GM19452 (cell line): Measurements from ENCODE around the gene PPFIBP2.

Experiments
- ATAC-seq: cut with Tn5 transposase; IDR thresholded peaks from one replicate; pipeline ENCODE4 v1.9.1; 2021; ENCODE audit not compliant: unreplicated experiment

Gene PPFIBP2

DNA sequence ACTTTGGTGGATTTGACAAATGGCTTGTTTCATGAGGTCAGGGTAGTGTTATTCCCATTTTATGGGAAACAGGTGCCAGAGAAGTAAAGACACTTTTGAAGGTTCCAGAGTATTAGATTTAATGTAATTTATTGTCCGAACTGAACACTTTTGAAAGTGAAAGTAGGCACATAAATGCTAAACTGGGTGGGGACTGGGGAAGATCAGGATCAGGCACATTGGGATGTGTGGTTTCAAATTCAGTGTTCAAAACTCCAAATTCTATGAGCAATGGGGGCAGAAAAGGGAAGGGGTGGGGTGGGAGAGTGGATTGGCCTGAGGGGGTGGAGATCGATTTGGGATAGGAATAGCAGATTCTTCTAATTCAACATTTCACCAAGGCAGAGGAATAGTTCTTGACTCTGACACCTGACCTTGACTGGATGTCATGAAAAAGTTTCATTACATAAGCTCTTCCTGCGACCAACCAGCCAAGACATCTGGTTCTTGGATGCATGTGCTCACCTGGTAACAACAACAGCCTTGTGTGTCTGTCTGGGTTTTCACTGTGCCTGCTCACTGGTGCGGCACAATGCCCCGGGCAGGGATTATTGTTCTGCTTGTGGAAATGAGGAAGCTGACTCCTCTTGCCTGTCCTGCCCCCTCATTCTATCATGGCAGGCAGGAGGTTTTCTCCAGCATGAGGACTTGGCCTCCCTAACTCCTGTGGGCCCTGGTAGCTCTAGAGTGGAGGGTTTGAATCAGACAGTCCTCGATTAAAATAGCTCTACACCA, 10.8 kb downstream of the PPFIBP2 start:
- no peak for ATAC-seq

DNA sequence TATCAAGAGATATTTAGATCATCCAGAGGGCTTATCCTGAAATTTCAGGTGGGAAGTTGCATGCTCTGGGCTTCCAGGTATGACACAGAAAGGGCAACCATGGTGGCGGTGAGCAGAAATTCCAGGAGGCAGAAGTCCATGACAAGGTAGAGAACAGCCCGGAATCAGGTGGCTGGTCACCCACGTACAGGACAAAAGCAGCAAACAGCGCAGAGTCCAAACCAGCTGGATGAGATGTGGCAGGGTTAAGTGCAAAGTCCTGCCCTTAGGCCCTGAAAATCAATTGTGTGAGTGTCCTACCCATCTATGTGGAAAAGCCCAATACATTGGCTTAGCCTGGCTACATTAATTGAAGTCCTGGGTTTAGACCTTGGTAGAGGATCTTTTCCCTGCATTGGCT, 11.6 kb downstream of the PPFIBP2 start:
- no peak for ATAC-seq

DNA sequence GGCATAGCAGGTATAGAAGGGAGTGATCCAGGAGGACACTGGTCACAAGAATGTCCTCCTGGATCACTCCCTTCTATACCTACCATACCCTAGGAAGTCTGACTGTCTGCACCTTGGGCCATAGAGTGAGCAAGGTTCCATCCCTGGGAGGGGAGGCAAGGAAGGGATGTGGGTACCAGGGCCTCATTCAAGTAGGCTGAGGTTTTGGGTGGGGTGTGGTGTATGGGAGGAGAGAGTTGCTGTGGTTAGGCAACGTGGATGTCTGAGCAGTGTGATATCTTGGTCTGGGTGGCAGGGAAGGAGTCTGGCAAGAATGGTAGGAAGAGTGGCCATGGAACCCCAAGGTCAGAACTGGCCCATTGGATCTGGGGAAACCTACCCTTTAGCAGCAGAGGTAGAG, 13.2 kb downstream of the PPFIBP2 start:
- no peak for ATAC-seq

DNA sequence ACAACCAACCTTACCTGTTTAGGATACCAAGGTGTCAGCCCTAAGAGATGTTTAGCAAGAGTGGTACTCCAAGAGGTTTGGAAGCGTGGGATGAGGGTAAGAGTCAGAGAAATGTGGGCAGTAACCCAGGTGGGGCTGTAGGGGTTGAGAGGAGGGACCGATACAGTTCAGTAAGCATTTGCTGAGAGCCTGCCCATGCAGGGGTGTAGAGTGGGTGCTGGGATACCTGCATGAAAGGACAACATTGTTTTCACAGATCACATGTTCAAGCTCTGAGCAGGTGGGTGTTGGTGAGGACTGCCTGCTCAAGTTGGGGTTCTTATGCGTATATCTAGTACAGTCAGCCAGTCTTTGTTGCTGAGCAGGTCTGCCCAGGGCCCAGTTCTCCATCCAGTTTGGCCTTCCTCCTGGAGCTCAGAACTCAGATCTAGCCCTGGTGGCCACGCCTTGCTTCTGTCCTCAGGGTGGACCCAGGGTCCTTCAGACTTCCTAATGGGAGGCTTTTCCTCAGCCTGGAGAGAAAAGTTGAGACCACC, 14.8 kb downstream of the PPFIBP2 start:
- ATAC-seq = no peak

DNA sequence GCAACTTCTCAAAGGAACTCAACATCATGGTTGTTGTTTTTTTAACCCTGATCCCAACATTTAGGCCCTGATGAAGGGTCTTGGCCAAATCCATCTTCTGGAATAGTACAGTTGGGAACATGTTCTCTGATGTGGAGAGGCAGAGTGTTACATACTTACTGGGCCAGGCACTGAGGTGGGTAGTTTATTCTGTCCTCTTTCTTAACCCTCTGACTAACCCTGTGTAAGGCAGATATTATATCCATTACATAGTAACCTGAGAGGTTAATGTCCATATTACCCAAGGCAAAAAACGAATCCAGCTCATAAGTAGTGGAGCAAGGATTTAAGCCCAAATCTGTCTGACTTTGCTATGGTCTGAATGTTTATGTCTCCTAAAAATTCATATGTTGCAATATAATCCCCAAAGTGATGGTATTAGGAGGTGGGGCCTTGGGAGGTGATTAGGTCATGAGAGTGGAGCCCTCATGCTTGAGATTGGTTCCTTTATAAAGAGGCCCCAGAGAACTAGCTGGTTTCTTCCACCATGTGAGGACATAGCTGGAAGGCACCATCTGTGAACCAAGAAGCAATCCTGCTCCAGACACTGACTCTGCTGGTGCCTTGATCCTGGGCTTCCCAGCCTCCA, 16.3 kb downstream of the PPFIBP2 start:
- no peak for ATAC-seq

DNA sequence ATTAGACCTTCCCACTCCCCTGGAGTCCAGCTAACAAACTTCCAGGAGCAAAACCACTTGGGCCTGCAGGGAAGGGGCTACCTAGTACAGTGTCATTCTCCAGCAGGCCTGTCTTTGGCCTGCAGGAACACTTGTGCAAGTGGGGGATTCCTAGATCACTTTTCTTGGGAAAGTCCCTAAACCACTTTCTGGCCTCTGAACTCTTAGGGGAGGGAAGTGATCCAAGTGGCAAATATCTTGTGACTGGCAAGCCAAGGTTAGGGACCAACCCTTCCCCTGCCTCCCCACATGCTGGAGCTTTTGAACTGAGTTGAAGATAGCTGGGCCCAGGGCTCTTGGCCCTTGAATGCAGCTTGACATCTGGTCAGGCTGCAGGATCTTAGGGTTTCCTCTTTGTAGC, 17.2 kb downstream of the PPFIBP2 start:
- ATAC-seq = no peak

DNA sequence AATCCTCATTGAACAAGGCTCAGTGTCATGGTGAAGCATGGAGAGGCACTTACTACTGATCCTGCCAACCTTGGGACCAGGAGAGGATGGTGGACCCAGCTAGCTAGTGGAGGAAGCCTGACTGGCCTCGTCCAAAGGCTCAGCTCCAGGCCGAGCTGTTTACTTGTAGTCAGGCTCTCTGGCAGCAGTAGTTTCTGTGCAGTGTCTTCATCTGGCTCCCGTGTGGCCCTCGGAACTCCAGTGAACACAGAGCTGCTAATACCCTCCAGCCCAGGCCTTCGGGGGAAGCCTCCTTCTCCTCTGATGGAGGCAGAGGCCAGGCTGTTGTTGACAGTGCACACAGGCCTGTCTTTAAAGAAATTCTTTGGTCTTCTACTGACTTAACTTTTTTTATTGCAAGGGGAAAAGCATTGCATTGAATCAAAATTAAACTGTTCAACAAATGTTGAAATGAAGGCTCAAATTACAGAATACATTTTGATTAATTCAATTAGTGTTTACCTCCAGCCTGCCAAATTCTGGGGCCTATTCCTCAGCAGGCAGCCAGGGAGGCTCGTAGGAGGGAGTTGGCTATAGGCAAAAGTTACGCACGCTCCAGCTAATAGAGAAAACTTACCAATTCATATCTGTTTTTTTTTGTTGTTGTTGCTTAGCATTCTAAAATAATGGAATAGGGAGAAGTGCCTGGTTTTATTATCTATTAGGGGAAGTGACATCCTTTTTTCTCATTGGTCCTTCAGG, 18.8 kb downstream of the PPFIBP2 start:
- no peak for ATAC-seq

DNA sequence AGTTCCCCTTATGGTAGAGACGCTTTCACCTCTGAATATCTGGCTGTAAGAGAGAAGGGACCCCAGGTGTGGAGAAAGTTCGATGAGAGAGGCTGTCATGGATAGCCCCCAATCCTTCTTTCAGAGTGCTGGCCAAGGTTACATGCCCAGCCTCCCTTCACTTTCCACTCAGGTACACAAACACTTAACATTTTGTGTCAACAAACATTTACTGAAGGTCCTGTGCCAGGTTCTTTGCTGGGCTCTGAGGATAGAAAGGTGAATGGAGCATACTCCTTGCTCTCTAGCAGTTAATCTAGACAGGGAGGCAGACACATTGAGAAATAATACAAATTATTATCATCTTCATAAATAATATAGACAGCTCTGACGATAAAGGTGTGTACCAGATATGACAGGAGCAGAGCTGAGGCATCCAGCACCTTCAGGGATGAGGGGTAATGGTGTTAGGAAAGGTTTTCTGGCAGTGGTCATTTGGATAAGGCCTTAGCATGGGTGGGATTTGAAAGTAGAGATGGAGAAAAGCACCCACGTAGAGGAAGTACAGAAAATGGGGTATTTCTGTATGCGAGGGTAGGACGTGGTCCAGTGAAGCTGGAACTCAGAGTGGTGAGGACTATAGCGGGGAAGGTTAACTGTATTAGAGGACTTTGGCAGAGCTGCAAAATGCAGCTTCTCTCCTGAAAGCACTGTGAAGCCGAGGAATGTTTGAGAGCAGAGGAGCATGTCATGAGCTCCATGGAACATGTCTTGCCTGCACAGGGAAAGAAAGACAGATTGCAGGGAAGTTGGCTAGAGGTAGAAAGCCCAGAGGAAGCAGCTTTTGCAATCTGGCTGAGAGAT, 19.6 kb downstream of the PPFIBP2 start:
- no peak for ATAC-seq

DNA sequence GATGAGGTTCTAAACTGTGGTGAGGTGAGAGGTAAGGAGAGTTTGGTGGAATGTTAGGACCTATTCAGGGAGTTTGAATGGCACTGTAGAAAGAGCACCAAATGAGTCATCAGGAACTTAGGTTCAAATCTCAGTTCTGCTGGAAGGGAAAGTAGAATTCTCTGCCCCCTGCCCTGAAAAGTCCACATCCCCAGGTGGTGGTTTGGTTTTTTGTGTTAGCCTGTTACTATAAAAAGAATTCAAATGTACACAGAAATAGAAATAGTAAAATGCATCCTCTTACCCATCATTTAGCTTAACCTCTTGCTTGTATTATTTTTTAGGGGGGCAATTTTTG, 20.2 kb downstream of the PPFIBP2 start:
- ATAC-seq = no peak

DNA sequence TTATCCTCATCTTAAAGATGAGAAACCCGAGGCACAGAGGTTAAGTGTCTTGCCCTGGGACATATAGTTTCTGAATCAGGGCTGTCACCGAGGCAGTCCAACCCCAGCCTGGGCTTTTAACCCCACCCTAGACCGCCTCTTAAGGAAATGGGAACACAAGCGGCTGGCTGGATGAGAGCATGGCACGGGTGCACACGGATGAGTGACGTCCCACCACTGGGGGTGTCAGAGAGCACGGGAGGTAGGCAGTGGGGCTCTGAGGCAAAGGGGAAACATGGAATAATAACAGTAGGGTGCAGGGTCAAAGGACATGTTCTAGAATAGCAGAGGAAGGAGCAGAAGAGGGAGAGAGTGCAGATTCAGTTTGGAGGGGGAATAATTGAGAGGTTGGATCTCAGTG, 22.3 kb downstream of the PPFIBP2 start:
- no peak for ATAC-seq

DNA sequence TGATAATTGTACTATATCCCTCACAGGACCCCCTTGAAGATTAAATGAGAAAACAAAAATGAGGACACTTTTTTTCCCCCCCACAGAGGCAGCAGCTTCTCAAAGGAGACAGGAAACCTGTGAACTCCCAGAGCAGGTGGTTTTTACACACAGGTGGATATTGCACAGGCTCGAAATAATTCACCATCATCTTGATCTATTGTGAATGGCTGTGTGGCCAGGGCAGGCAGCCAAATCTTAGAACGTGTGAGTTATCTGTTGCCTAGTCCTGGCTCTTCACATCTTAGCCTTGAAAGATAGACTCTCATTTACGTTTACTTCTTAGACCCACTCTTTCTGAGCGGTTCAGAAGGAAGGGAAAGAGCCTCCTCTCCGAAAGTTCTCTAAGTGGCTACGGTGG, 23.5 kb downstream of the PPFIBP2 start:
- no peak for ATAC-seq

DNA sequence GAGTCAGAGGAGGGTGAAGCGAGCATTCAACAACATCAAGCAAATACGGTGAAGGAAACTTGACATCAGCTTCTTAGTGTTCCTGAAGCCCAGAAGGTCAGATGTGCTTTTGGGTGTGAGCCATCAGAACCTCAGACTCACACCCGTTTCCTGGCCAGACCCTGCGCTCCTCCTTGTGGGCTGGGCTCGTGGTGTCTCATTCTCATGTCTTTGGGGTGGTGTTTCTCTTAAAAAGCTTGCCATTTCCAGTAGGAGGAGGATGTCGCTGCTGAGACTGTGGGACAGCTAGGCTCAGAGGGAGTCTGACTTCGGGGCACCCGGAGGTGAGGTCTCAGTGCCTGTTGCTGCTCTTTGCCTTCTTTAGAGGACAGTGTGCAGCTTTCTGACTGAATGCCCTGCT, 24.2 kb downstream of the PPFIBP2 start:
- ATAC-seq = no peak

DNA sequence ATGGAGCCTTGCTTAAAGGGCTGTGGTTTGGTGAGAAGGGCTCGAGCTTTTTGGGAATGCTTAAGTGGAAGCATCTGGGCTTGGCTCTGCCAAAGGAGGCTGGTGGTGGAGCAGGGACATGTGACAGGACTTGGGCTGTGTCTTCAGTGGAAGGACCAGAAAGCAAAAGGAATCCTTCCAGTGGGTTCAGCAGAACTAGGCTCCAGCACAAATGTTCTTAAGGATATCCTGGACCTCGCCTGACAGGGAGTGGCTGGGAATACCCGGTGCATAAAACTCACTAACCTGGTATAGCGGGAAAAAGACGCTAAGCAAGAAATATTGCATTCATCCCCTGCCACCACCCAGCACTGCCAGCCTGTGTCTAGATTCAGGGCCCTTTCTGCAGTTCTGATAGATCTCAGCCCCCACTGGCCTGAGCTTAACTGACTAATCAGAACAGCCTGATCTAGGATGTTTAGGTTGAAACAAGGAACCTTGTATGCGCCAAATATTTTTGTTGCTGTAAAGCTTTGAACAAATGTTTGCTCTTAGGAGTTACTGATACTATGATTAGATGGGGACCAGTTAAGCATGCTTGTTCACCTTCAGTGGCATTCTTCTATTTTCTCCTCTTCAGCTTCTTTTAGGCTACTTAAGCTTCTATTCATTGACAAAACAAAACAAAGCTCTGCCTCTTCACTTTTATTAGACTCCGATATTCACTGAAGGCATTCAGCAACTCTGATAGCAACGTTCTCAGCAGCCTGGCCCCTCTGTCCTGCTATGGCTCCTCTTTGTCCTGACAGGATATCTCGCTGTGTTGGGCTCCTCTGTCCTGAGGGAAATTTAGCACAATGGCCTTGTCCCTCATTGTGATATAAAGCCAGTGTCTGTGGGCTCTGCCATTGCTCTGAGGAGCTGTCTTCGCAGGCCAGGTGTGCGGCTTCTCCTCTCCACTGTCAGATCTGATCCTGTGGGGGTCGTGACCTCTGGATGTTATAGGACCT, 25.0 kb downstream of the PPFIBP2 start:
- ATAC-seq = no peak

DNA sequence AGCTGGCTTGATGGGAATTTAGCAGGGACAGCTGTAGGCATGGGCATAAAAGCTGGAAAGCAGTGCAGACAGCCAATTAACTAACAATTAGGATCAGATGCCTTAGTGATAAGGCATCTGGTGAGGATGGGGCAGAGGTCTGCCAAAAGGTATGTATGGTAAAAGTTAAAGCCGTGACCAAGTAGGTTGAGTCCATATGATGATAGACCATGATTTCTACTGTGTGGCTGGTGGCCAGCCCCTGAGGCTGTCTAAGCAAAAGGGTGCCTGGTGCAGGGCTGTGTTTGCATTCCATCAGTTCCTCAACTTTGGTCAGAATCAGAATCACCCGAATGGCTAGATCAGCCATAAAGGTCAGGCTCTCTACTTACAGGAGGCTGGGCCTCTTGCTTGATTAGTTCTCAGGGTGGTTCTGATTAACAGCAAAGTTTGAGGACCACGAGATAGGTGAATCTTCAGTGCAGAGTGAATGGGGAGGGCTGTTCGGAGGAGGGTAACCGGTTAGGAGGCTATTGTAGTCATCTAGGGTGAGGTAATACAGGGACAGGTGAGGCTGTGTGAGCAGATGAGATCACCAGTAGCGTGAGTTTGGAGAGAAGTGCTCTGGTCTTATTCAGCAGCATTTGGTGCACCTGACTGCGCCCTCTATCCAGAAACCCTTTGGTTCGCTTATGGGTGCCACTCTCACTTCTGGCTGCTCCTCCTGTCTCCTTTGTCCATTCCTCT, 27.2 kb downstream of the PPFIBP2 start:
- ATAC-seq = no peak

DNA sequence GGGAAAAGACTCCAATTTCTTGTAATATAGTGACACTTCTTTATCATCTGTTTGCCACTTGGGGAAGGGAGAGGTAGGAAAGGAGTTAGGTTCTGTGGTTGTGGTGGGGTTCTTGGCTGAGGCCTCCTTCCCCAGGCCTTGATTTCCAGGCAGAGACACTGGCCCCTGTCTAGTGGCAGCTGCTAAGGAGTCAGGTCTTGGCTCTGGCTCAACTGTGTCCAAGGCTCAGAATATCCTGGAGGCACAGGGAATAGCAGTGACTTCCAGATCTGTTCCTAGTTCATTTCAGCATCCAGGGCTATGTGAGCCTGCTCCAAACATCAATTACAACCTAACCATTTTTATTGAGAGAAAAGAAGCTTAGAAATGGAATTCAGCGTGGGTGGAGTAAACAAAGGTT, 29.5 kb downstream of the PPFIBP2 start:
- ATAC-seq = no peak

DNA sequence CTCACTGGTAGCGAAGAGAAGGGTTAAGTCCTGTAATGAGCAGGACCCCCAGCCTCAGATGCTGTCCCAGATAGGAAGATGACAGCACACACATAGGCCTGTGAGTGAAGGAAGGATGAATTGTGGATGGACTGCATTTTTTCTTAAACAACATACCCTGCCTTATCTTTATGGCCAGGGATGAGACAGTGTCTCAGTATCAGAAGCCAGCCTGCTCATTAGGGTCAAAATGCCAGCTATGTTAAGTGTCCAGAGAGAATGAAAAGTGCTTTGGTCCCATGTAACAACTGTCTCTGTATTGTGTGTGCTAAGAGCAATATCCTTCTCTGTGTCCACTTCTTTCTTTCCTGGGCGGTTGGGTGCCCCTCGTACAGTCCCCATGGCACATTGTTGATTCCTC, 30.2 kb downstream of the PPFIBP2 start:
- no peak for ATAC-seq

DNA sequence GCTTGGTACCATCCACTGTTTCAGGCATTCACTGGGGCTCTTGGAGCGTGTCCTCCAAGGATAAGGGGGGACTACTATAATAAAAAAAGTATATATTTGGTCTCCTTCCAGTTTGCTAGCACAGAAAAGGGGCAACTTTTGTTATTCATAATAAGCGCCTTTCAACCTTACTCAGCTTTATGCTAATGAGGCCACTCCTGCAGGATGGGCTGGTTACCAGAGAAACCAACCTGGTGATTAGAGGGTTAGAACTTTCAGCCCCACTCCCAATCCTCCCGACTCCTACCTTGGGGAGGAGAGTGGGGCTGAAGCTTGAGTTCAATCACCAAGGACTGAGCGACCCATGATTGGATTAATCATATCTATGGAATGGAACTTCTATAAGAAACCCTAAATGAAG, 31.8 kb downstream of the PPFIBP2 start:
- ATAC-seq = no peak

DNA sequence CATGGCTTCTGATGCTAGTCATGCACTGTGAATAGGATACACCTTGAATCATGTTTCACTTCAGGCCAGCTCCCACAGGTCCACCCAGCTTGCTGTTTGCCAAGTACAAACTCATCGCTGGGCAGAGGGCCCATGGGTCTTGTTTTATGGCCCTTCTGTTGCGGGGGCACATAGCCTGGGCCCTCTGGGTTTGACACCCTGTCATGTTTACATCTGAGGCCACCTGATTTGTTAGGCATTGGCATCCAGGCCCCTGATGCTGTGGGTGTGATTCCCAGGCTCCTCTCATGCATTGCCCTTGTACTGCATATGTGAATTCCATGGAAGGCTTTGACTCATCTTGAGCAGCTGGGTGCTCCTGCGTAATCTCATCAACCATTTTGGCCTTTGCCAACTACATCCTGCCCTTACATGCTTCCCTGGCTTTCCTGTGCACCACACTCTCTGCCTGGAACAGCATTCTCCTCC, 32.6 kb downstream of the PPFIBP2 start:
- ATAC-seq = no peak

DNA sequence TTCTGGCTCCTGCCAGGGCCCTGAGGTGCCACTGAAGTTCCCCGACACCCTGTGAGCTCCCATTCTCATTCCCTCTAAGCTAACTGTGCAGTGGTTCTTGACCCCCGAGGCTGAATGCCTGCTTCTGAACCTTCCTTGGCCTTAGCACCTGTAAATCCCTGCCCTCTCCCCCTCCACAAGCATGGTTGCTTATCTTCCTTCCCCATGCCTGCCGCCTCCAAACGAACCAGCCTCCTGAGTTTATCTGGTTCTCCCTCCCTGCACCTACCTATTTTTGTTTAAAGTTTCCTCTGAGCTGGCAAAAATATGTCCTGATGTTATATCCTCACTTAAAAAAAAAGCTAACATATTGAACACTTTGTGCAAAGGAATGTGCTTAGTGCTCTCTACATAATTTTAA, 33.9 kb downstream of the PPFIBP2 start:
- ATAC-seq = no peak
